ENCODE data around the gene RAB3C.

The RAB3C gene

DNA sequence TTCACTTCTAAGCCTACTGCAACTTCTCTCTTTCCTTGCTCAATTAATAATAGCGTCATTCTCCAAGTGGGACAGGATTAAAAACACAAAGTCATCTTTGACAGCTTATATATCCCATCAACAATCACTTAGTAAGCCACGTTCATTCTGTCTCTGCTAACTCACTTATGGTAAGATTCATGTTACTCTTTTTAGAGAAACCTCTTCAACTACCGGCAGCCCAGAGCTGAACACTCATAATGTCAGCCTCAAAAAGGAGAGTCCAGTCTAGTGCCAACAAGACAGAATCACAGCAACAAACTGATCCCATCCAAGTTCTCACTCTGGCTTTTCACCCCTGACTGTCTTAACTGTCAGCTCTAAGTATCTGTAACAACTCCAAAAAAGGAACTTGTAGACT lies 196.0 kb downstream of the RAB3C start:
- Histone ChIP-seq H3K27ac (ENCODE audit: low read length) (no peak overlapping the region), H3K4me3 (ENCODE audit: low read length) (no peak overlapping the region), H3K36me3 (ENCODE audit: insufficient read depth, low read depth, low read length) (no peaks in the 10 kb centered on the region), H3K9me3 (ENCODE audit: insufficient read depth, low read depth, low read length) (no peaks in the 10 kb centered on the region), H3K27me3 (ENCODE audit: insufficient read depth, low read length) (no peaks in the 10 kb centered on the region), H3K9ac (ENCODE audit: low read depth, low read length) (no peak overlapping the region), H3K4me1 (ENCODE audit: insufficient read depth, low read length) (no peaks in the 10 kb centered on the region)

DNA sequence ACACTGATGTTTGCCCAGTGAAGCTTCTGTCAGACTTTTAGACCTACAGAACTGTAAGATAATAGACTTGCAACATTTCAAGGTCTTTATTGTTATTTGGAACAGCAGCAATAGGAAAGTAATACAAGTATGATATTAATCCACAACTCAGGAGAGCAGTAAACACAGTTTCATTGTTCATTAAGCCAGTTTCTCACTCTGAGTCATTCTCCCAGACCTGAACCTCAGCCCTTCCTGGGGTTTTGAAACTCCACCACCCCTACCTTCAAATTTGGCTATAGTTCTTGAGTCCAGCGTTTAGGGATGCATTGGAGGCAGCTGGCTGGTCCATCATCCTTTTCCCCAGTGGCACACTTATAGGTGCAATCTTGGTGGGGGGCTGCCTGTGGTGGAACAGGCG lies 203.2 kb downstream of the RAB3C start:
- Histone ChIP-seq H3K9ac (ENCODE audit: low read depth, low read length) (no peak overlapping the region), H3K27ac (ENCODE audit: low read length) (no peak overlapping the region), H3K4me3 (ENCODE audit: low read length) (no peak overlapping the region), H3K9me3 (ENCODE audit: insufficient read depth, low read depth, low read length) (no peaks in the 10 kb centered on the region), H3K4me1 (ENCODE audit: insufficient read depth, low read length) (peaks cover 10% of the 10 kb centered on the region; the same call in 1 of the 2 replicates), H3K36me3 (ENCODE audit: insufficient read depth, low read depth, low read length) (no peaks in the 10 kb centered on the region), H3K27me3 (ENCODE audit: insufficient read depth, low read length) (no peaks in the 10 kb centered on the region)

DNA sequence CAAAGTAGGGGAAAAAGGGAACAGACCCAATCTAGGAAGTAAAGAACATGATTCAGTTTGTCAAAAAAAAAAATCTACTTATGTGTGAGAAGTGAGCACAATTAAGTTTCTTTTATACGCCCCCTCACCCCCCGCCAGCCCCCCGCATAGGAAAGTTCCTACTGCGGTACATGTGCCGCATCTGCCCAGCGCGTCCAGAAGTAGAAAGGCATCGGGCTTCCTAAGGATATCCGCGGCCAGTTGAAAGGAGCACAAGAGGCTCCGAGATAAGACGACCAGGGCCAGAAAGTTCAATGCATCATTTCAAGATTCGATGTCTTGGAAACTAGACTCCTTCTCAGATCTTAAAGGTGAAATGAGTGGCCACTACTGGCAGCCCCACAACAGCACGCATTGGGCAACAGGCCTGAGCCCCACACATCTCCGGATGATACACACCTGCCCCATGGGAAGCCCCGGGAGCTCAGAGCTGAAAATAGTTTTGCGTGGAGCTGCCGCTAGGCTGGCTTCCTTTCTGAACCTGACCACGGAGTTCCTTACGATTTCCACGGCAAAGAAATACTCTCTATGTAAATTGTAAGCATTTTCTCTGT lies 203.9 kb downstream of the RAB3C start:
- H3K27me3 ChIP-seq (ENCODE audit: insufficient read depth, low read length): no peaks in the 10 kb centered on the region
- no peak overlapping the region for H3K4me3 ChIP-seq (ENCODE audit: low read length)
- H3K9me3 ChIP-seq (ENCODE audit: insufficient read depth, low read depth, low read length): no peaks in the 10 kb centered on the region
- H3K9ac ChIP-seq (ENCODE audit: low read depth, low read length): no peak overlapping the region
- H3K4me1 ChIP-seq (ENCODE audit: insufficient read depth, low read length): peaks cover 10% of the 10 kb centered on the region; the same call in 1 of the 2 replicates
- no peak overlapping the region for H3K27ac ChIP-seq (ENCODE audit: low read length)
- no peaks in the 10 kb centered on the region for H3K36me3 ChIP-seq (ENCODE audit: insufficient read depth, low read depth, low read length)

DNA sequence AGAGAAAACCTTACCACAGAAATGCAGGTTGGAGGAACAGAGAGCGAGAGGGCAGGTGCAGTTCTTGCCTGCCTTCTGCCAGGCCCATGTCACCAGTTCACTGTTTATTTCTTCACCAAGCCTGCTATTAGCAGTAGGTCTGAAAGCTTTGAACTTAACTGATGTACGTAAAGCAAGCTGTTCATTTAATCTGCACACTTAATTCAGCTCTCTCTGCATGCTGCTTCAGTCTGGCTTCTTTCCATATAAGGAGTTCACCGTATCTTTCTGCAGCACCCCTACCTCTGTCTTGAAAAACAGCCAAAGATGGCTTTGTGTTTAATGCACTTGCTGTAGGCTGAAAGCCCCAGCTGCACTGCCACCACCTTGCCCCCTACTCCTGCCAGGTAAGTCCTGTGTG lies 205.1 kb downstream of the RAB3C start:
- no peaks in the 10 kb centered on the region for H3K9me3 ChIP-seq (ENCODE audit: insufficient read depth, low read depth, low read length)
- no peaks in the 10 kb centered on the region for H3K36me3 ChIP-seq (ENCODE audit: insufficient read depth, low read depth, low read length)
- H3K27me3 ChIP-seq (ENCODE audit: insufficient read depth, low read length): no peaks in the 10 kb centered on the region
- H3K4me1 ChIP-seq (ENCODE audit: insufficient read depth, low read length): peaks cover 10% of the 10 kb centered on the region; the same call in 1 of the 2 replicates
- no peak overlapping the region for H3K4me3 ChIP-seq (ENCODE audit: low read length)
- peak overlapping the region; percentile 14 for H3K27ac ChIP-seq (ENCODE audit: low read length)
- H3K9ac ChIP-seq (ENCODE audit: low read depth, low read length): peak overlapping the region; percentile 34; the same call in 1 of the 2 replicates

DNA sequence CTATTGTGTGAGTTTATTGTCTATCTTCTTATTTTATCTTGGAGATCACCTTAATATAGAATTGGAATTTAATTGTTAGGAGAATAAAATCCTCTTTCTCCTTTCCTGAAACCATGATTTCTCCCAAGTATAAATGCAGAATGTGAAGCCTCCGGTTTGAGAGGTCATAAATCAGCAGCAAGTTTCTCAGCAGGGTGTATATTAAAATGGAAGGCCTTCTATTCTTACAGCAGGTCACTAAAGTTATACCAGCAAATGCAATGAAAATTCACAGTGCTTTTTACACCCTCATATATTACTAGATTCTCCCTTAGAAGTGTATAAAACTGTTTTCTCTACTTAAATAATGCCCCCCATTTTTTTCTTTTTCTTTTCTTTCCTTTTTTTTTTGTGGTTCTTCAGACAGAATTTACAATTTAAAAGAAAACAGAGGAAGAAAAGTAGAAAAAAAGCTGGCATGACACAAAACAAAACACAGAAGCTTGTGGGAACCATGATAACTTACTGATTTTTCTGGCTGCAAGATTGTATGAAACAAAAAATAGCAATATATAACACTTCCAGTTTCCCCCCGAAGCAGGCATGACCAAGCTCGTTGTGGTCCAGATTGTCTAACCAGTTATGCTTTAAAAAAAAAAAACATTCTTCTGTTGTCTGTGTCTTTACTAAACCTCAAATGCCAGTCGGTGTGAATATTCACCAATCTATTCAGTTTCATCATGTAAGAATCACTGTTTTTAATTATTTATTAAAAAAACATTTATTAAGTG lies 211.2 kb downstream of the RAB3C start:
- no peaks in the 10 kb centered on the region for H3K36me3 ChIP-seq (ENCODE audit: insufficient read depth, low read depth, low read length)
- H3K4me3 ChIP-seq (ENCODE audit: low read length): no peak overlapping the region
- no peaks in the 10 kb centered on the region for H3K27me3 ChIP-seq (ENCODE audit: insufficient read depth, low read length)
- no peak overlapping the region for H3K27ac ChIP-seq (ENCODE audit: low read length)
- peaks cover 11% of the 10 kb centered on the region; the same call in 1 of the 2 replicates for H3K4me1 ChIP-seq (ENCODE audit: insufficient read depth, low read length)
- H3K9ac ChIP-seq (ENCODE audit: low read depth, low read length): no peak overlapping the region
- H3K9me3 ChIP-seq (ENCODE audit: insufficient read depth, low read depth, low read length): no peaks in the 10 kb centered on the region

DNA sequence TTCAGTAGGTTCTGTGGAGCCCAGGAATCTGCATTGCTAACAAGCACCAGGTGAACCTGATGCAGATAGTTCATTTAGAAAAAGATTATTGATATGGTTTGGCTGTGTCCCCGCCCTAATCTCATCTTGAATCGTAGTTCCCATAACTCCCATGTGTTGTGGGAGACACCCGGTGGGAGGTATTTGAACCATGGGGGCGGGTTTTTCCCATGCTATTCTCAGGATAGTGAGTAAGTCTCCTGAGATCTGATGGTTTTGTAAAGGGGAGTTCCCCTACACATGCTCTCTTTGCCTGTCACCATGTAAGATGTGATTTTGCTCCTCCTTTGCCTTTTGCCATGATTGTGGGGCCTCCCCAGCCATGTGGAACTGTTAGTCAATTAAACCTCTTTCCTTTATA lies 212.0 kb downstream of the RAB3C start:
- no peak overlapping the region for H3K27ac ChIP-seq (ENCODE audit: low read length)
- no peaks in the 10 kb centered on the region for H3K9me3 ChIP-seq (ENCODE audit: insufficient read depth, low read depth, low read length)
- no peaks in the 10 kb centered on the region for H3K27me3 ChIP-seq (ENCODE audit: insufficient read depth, low read length)
- no peaks in the 10 kb centered on the region for H3K36me3 ChIP-seq (ENCODE audit: insufficient read depth, low read depth, low read length)
- H3K4me1 ChIP-seq (ENCODE audit: insufficient read depth, low read length): peaks cover 15% of the 10 kb centered on the region; the same call in 1 of the 2 replicates
- no peak overlapping the region for H3K9ac ChIP-seq (ENCODE audit: low read depth, low read length)
- H3K4me3 ChIP-seq (ENCODE audit: low read length): no peak overlapping the region

DNA sequence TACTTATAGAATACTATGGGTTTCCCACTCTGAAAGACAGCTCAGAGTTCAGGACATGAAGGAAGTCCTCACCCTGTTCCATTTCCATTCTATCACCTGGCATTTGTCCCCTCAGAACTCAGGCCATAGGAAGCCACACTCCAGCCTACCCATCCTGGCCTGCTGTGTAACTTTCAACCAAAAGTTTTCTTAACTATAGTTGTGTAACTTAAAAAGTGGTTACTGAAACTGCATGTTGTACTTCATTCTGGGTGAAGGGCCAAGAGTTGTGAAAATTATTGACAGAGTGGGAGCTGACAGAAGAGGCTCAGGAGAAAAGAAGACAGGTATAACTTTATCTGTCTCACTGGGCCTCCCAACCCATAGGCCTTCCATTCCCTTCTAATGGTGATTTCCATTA lies 212.5 kb downstream of the RAB3C start:
- Histone ChIP-seq H3K9me3 (ENCODE audit: insufficient read depth, low read depth, low read length) (no peaks in the 10 kb centered on the region), H3K9ac (ENCODE audit: low read depth, low read length) (no peak overlapping the region), H3K4me1 (ENCODE audit: insufficient read depth, low read length) (peaks cover 14% of the 10 kb centered on the region; the same call in 1 of the 2 replicates), H3K27me3 (ENCODE audit: insufficient read depth, low read length) (no peaks in the 10 kb centered on the region), H3K27ac (ENCODE audit: low read length) (no peak overlapping the region), H3K4me3 (ENCODE audit: low read length) (no peak overlapping the region), H3K36me3 (ENCODE audit: insufficient read depth, low read depth, low read length) (no peaks in the 10 kb centered on the region)

DNA sequence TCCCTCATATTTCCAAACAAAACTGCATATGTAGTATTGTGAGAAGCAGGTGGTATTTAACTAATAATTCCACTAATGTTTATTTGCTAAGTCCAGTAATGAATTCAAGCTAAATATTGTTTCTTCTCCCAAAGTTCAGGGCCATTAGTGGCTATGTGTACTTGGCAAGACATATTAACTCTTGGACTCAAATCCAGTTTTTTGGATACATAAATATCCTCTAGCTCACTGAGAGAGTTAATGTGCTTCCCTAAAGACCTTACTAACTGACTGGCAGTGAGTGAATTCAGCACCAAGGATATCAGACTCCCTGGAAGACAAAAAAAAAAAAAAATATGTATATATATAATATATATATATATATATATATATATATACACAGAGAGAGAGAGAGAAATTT lies 214.1 kb downstream of the RAB3C start:
- H3K4me3 ChIP-seq (ENCODE audit: low read length): no peak overlapping the region
- H3K9me3 ChIP-seq (ENCODE audit: insufficient read depth, low read depth, low read length): no peaks in the 10 kb centered on the region
- H3K9ac ChIP-seq (ENCODE audit: low read depth, low read length): no peak overlapping the region
- no peak overlapping the region for H3K27ac ChIP-seq (ENCODE audit: low read length)
- no peaks in the 10 kb centered on the region for H3K36me3 ChIP-seq (ENCODE audit: insufficient read depth, low read depth, low read length)
- peaks cover 14% of the 10 kb centered on the region; the same call in 1 of the 2 replicates for H3K4me1 ChIP-seq (ENCODE audit: insufficient read depth, low read length)
- H3K27me3 ChIP-seq (ENCODE audit: insufficient read depth, low read length): no peaks in the 10 kb centered on the region

DNA sequence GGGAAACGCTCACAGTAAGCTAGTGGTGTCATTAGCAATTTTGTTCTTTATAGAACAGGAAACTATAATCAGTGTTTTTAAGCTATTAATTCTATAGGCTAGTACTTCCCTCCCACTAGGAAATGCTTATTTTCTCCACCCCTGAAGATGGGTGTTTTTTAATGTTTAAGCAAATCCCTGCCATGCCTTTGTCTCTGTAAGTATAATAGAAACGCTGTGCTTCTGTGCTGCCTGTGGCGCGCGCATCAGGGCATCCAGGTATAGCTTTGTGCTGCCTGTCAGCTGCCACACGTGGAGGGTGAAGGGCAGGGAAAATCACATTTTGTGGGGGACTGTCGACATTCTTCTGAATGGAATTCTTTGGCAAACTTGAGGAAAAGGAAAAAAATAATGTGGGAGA lies 217.5 kb downstream of the RAB3C start:
- H3K9ac ChIP-seq (ENCODE audit: low read depth, low read length): no peak overlapping the region
- no peaks in the 10 kb centered on the region for H3K27me3 ChIP-seq (ENCODE audit: insufficient read depth, low read length)
- H3K4me3 ChIP-seq (ENCODE audit: low read length): no peak overlapping the region
- H3K9me3 ChIP-seq (ENCODE audit: insufficient read depth, low read depth, low read length): no peaks in the 10 kb centered on the region
- peaks cover 14% of the 10 kb centered on the region; the same call in 1 of the 2 replicates for H3K4me1 ChIP-seq (ENCODE audit: insufficient read depth, low read length)
- no peaks in the 10 kb centered on the region for H3K36me3 ChIP-seq (ENCODE audit: insufficient read depth, low read depth, low read length)
- H3K27ac ChIP-seq (ENCODE audit: low read length): no peak overlapping the region

DNA sequence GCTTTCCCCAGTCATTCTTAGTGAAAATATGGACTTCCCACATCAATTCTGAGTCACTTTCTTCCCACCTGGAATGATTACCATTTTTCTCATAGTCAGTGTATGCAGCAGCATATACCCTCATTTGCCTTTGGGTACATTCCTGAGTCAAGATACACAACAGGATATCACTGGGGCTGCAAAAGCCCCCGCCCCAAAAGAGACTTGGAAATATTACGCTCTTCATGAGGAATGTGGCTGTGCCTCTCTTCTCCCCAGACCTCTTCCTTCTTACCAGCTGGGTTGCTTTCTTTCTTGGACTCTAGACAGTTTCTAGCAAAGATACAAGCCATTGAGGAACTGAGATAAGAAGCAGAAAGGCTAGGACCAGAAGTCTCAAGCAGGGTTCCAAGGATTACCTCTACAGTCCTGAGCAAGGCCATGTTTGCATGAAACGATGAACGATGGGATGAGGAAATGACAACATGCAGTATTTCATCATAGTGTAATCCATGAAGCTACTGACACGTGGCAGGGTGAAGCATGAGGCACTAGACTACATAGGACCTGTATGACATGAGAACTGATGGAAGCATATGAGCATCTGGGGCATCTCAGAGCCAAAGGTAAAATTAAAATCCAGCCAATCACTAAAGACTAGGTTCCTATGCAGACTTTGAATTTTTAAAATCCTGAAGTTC lies 218.1 kb downstream of the RAB3C start:
- Histone ChIP-seq H3K4me1 (ENCODE audit: insufficient read depth, low read length) (peaks cover 14% of the 10 kb centered on the region; the same call in 1 of the 2 replicates), H3K27ac (ENCODE audit: low read length) (no peak overlapping the region), H3K9me3 (ENCODE audit: insufficient read depth, low read depth, low read length) (no peaks in the 10 kb centered on the region), H3K4me3 (ENCODE audit: low read length) (no peak overlapping the region), H3K9ac (ENCODE audit: low read depth, low read length) (no peak overlapping the region), H3K36me3 (ENCODE audit: insufficient read depth, low read depth, low read length) (no peaks in the 10 kb centered on the region), H3K27me3 (ENCODE audit: insufficient read depth, low read length) (no peaks in the 10 kb centered on the region)

DNA sequence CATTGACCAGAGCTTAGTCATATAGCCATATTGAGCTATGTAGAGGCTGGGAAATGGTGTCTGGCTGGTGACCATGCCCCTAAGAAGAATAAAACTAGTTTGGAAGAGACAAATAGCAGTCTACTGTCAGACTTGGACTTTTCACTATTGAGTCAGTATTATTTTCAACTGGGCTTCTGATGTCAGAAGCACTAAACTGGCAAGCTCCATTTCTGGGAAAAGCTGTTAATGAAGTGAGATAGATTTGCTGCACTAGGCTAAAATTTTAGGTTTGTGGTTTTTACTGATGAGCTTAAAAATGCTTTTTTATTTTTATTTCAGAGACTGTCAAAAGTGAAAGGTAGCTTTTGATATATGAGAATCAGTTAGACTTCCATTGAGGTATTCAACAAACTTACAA lies 220.2 kb downstream of the RAB3C start:
- Histone ChIP-seq H3K4me3 (ENCODE audit: low read length) (no peak overlapping the region), H3K9me3 (ENCODE audit: insufficient read depth, low read depth, low read length) (no peaks in the 10 kb centered on the region), H3K9ac (ENCODE audit: low read depth, low read length) (no peak overlapping the region), H3K36me3 (ENCODE audit: insufficient read depth, low read depth, low read length) (no peaks in the 10 kb centered on the region), H3K4me1 (ENCODE audit: insufficient read depth, low read length) (peaks cover 14% of the 10 kb centered on the region; the same call in 1 of the 2 replicates), H3K27ac (ENCODE audit: low read length) (no peak overlapping the region), H3K27me3 (ENCODE audit: insufficient read depth, low read length) (no peaks in the 10 kb centered on the region)
